Activated gamma-delta T cell (primary cell): Measurements from ENCODE around the gene ESR2.
"Not testable (repeated sequence)": the region's sequence is repeated elsewhere in the genome, so short reads cannot be mapped to it uniquely, and the experiment has no call there.

Source experiments
- DNase-seq: peaks from one replicate; lab custom pipeline; 2025; lab: John Stamatoyannopoulos, UW
- total RNA-seq, 2 donors: gene quantifications; one replicate each; lab custom pipeline; 2026; lab: John Stamatoyannopoulos, UW

ESR2 gene
- total RNA-seq, result 0.05 to 0.52 reads per million in 2 donors

DNA sequence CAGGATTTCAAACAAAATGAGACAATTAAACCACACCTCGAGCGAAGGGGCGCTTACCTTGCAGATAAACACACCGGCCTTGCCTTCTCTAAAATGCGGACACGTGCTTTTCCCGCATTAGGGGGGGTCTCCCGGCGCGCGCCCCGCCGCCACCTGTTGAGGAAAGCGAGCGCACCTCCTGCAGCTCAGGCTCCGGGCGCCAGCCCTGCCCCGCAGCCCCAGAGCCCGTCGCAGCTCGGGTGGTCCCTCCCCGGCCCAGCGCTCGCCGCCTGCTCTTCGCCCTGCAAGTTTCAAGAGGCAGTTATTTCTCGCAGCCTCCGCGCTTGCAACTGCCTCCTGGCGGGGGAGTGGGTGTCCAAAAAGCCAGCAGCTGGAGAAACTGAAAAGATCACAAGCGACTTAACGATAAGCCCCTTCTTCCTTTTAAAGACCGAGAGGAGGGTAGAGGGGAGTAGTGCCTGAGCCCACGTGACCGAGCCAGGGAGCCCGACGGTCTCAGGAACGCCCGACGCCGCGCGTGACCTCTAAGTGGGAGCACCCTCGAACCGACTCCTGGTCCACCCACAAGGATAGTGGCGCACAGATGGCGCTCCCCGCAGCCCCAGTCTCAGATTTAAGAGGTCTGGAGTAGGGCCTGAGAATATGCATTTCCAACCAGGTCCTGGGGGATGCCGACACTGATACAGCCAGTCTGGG lies at the start of gene ESR2:
TSS of gene ESR2 (minus strand) at position 396 of the 696 bp plus-strand sequence. CDS start 11,386 bp downstream, outside the sequence.
- no peak for DNase-seq

GRCh38 chr14:64340560-64341196 lies 46.5 kb upstream of the ESR2 start:
- no peak for DNase-seq

GRCh38 chr14:64338616-64339316 lies 44.6 kb upstream of the ESR2 start:
- peak; percentile 70 for DNase-seq

- no peak for DNase-seq
Measured at GRCh38 chr14:64337888-64338615, 43.9 kb upstream of the ESR2 start.

DNA sequence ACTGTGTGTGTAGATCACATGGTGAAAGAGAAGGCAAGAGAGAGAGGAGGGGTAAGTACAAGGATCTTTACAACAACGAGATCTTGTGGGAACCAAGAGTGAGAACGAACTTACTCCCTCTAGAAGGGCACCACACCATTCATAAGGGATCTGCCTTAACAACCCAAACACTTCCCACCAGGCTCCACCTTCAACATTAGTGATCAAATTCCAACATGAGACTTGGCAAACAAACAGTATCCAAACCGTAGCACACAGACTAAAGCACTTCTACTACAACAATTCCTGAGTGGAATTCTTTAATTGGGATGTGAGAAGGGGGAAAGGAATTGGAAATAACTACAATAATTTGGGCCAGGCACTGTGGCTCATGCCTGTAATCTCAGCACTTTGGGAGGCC lies 35.0 kb upstream of the ESR2 start:
- DNase-seq, result no peak

DNA sequence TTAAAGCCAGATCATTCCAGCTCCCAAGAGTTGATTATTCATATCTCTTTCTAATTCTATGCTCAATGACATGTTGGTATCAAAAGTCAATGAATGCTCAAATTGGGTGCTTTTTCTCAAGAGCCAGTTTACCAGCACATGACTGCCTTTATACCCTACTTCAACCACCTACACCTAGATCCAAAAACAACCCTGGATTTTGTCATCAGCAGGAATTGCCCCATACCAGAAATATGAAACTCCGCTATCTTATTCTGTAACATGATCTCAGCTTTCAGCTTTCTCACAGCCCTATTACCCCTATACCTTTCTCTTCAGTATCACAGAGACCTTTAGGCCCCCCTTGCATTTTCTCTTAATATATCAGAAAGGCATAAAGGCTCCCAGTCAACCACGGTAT lies 32.3 kb upstream of the ESR2 start:
- DNase-seq, result no peak

GRCh38 chr14:64324895-64325294 lies 30.7 kb upstream of the ESR2 start:
- DNase-seq, result no peak

DNA sequence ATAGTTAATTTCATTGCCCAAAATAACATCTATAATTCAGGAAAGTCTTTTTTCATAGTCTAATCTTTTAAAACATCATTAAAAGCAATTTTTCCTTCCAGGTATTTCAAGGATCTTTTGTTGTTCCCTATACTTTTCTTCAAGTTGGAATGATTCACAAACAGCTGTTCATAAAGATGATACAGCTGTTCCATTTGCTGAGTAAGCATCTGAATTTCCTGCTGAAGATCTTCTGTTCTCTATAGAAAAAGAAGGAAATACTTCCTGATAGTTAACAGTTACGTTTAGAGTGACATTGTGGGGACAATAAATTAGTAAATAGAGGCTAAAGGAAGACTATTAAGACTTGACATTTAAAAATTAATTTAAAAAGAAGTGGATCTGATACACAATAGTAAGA lies 30.3 kb upstream of the ESR2 start:
- no peak for DNase-seq

DNA sequence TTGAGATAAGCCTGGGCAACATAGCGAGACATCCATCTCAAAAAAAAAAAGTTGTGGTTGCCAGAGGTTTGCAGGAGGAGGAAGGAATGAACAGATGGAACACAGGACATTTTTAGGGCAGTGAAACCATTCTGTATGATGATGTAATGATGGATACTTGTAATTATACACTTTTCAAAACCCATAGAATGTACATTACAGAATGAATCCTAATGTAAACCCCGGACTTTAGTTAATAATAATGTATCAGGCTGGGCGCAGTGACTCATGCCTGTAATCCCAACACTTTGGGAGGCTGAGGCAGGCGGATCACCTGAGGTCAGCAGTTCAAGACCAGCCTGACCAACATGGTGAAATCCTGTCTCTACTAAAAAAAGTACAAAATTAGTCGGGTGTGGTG lies 26.2 kb upstream of the ESR2 start:
- DNase-seq, result not testable (repeated sequence)

- not testable (repeated sequence) for DNase-seq
Measured at GRCh38 chr14:64318695-64319094, 24.5 kb upstream of the ESR2 start.

DNA sequence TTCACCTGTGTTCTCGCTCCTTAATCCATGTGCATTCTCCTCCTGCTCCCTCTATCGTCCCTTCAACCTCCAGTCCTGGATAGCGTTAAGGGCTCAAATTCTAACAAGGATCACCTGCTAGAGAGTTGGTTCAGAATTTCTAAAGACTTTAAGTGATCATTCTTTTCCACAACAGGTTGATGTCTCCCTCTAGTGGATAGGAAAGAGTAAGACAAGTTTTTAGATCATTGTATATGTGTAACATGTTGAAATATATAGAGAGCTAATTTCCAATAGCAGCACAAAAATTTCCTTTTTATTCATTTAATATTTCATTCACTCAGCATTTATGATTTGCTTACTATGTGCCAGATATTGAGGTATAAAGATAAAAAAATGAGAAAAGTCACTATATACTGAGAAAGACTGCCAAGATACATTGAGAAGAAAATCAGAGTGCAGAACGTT lies 9.3 kb upstream of the ESR2 start:
- no peak for DNase-seq

- no peak for DNase-seq
Measured at GRCh38 chr14:64298773-64299172, 4.6 kb upstream of the ESR2 start.

- DNase-seq, result no peak
Measured at GRCh38 chr14:64296561-64296960, 2.4 kb upstream of the ESR2 start.

- peak; percentile 38 for DNase-seq
Measured at GRCh38 chr14:64294672-64295413, 672 bp upstream of the ESR2 start.

- no peak for DNase-seq
Measured at GRCh38 chr14:64292197-64292596, 2.0 kb downstream of the ESR2 start.

- no peak for DNase-seq
Measured at GRCh38 chr14:64289571-64289970, 4.6 kb downstream of the ESR2 start.

DNA sequence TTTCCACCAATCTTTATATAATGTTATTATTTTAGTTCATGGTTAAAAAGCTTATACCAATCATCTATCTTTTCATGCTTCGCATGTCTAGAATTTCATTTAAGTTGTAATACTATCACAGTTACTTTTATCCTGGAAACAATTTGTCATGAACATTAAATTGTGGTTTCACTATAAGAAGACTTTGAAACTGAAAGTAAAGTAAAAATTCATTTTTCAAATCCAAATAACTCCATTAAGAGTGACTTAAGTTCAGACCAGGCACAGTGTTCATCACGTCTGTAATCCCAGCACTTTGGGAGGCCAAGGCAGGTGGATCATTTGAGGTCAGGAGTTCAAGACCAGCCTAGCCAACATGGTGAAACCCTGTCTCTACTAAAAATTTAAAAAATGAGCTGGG lies 12.4 kb downstream of the ESR2 start:
- DNase-seq, result no peak

DNA sequence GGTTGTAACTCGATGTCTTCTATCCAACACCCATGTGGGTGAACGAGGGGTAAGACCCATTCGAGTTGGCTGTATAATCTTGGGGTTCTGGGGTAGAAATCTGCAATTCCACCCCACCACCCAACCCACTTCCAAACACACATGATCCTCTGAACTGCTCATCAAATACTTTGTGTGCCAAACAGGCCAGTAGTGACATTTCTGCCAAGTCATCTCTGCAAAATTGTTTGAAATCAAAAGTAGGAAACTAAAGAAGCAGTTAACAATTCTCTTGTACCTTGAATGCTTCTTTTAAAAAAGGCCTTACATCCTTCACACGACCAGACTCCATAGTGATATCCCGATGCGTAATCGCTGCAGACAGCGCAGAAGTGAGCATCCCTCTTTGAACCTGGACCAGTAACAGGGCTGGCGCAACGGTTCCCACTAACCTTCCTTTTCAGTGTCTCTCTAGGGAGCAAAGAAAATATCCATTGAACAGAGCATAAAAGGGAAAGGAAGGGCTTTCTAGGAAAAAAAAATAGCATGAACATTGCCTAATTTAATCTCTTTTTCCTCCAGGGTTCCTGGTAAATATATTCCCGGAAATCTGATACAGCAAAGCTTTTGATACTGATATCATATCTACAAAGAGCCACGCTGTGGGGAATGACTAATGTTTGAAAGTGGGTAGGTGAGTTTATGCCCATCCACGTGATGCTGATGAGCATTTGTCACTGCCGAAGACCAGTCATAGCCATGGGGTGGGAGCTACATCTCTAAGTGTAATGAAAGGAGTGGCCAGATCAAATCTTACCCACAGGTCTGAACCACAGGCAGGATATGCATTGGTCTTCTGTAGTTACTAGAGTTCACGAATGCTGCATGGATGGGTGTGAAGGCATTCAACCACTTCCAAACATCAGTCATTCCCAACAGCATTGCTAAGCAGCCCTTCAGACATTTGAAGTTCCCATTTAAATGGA lies 14.2 kb downstream of the ESR2 start:
- no peak for DNase-seq

- DNase-seq, result no peak
Measured at GRCh38 chr14:64278458-64278857, 15.7 kb downstream of the ESR2 start.

- no peak for DNase-seq
Measured at GRCh38 chr14:64272019-64272418, 22.2 kb downstream of the ESR2 start.
